WERI-Rb-1 (cell line): ENCODE measurements around the gene MYB.

Experiments
- DNase-seq: peaks from one replicate; pipeline ENCODE4 v3.0.0-alpha.2; 2020
- H3K27ac ChIP-seq: fragments of 250-450 bp; sonication (Bioruptor Pico); 2 replicates; pipeline ENCODE4 v1.5.1; 2020; ENCODE audit warnings: mild to moderate bottlenecking, moderate library complexity
- H3K27me3 ChIP-seq: fragments of 250-450 bp; sonication (Bioruptor Pico); 2 replicates; pipeline ENCODE4 v1.5.1; 2021; ENCODE audit warnings: mild to moderate bottlenecking, low read depth, moderate library complexity; ENCODE audit not compliant: insufficient read depth, severe bottlenecking
- H3K36me3 ChIP-seq: fragments of 250-450 bp; sonication (Bioruptor Pico); 2 replicates; pipeline ENCODE4 v1.5.1; 2020; ENCODE audit warnings: mild to moderate bottlenecking, moderate library complexity
- H3K4me3 ChIP-seq: 2 replicates; pipeline ENCODE4 v1.5.1; 2011; ENCODE audit warnings: low read depth, mild to moderate bottlenecking, control low read depth, low read length
- H3K9me3 ChIP-seq: fragments of 250-450 bp; sonication (Bioruptor Pico); 2 replicates; pipeline ENCODE4 v1.5.1; 2021; ENCODE audit warnings: mild to moderate bottlenecking, moderate library complexity; ENCODE audit not compliant: severe bottlenecking
- TF ChIP-seq, protein P1 (sequence below): IDR thresholded peaks from 2 replicates; pipeline ENCODE4 v1.5.1; 2011; ENCODE audit warnings: low read depth, mild to moderate bottlenecking, control low read depth, inconsistent platforms, low read length

The MYB gene

DNA sequence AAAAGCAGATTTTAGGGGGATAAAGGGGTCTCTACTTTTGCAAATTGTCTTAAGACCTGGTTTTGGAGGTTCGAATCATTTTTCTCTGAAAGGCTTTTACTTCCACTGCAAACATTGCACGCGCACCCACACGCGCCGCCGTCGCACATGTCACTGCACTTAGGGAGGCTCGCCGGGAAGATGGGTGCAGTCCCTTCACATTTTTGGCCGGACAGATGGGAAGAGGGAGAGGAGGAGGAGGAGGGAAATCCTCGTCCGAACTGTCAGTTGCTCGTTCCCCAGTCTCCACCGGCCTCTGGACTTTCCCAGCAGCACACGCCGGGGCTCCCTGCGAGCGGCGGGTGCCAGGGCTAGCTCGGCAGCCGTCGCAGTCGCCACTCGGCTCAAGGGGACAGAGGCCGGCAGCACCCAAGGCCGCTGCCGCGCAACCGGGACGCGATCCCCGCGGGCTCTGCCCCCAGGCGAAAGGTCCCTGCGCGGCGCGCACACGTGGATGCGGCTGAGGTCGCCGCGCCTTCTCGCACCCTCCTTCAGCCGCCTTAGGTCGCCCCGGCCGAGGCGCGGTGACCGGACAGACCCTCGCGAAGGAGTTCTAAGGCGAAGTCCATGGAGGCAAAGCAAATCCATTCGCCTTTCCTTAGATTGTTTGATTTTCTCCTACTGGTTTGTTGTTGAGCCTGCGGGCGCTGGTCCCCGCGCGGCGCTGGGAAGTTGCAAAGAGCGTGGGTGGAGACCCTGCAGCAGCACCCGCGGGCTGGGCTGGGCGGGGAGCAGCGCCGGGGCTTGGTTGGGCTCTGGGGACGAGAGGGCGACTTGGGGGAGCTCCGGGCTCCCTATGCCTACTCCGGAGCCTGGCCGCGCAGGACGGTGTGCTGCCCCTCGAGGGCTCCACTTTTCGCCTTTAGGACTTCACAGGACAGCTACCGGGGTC, 1.2 kb downstream of the MYB start:
- Histone ChIP-seq H3K27ac (no peak overlapping the region), H3K36me3 (peaks cover 6% of the 10 kb centered on the region), H3K27me3 (no peaks in the 10 kb centered on the region), H3K9me3 (no peaks in the 10 kb centered on the region), H3K4me3 (peak overlapping the region; percentile 85)
- peak; percentile 25 for DNase-seq
- TF ChIP-seq, protein P1, sequence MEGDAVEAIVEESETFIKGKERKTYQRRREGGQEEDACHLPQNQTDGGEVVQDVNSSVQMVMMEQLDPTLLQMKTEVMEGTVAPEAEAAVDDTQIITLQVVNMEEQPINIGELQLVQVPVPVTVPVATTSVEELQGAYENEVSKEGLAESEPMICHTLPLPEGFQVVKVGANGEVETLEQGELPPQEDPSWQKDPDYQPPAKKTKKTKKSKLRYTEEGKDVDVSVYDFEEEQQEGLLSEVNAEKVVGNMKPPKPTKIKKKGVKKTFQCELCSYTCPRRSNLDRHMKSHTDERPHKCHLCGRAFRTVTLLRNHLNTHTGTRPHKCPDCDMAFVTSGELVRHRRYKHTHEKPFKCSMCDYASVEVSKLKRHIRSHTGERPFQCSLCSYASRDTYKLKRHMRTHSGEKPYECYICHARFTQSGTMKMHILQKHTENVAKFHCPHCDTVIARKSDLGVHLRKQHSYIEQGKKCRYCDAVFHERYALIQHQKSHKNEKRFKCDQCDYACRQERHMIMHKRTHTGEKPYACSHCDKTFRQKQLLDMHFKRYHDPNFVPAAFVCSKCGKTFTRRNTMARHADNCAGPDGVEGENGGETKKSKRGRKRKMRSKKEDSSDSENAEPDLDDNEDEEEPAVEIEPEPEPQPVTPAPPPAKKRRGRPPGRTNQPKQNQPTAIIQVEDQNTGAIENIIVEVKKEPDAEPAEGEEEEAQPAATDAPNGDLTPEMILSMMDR: no peak

DNA sequence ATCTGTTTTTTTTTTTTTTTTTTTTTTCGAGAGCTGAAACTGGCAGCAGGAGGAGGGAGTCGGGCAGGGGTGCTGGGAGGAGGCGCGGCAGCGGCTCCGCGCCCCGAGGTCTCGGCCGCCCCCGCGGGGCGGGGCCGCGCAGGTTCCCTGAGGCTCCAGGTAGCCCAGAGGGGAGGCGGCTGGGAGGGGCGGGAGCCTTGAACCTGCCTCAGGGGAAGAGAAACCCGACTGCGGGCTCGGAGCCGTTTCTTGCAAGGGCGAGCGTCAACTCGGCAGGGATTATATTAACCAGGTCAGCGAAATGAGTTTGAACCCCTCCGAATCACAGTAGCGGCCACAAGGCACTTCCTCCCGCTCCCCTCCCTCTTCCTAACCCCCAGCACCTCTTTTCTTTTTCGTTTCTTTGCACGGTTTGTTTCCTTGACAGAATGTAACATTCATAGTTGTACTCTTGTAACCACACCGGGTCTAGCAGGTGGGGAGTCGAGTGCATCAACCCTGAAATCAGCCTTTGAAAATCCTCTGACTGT, 2.0 kb downstream of the MYB start:
- H3K9me3 ChIP-seq: no peaks in the 10 kb centered on the region
- peaks cover 9% of the 10 kb centered on the region for H3K36me3 ChIP-seq
- no peak overlapping the region for H3K27ac ChIP-seq
- TF ChIP-seq, protein P1: no peak
- DNase-seq: peak; percentile 65
- H3K27me3 ChIP-seq: no peaks in the 10 kb centered on the region
- H3K4me3 ChIP-seq: peak overlapping the region; percentile 85

DNA sequence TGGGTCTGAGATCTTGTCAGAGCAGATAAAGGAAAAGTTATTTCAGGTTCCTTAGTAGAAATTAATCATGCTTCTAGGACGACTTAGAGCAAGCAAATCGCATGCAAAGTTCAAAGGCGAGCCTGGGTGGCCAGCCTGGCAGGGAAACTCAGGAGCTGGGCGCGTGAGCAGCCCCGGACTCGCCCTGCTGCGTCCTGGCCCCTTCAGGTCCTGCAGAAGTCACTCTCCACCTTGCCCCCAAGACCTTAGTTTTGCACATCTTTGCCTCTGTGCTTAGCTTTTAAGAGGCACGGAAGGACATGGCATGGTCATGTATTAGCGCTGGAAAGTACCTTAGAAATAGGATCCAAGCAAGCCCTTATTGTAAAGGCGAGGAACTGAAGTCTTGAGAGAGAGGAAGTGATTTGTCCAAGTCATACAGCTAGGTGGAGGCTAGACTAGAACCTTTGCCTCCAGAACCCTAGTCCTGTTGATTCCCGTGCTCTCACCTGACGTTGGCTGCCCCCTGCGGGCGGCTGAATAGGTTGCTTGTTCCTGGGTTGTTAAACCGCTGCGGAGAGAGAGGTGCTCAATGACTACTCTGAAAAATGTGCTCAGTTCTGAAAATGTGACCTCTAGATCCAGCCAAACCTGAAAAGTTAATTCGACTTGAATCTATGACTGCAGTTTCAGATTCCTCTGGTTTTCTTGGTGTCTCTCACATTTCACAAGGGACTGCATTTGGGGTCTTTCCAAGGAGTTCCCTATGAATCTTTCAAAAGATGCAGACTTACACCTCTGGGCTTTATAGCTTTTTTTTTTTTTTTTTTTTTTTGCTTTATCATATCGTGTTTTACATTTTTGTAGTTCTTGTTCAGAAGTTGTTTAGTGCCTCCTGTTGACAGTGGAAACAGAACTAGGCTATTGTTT, 2.7 kb downstream of the MYB start:
- no peak overlapping the region for H3K27ac ChIP-seq
- peaks cover 10% of the 10 kb centered on the region for H3K36me3 ChIP-seq
- no peaks in the 10 kb centered on the region for H3K9me3 ChIP-seq
- peak; percentile 67 for DNase-seq
- H3K27me3 ChIP-seq: no peaks in the 10 kb centered on the region
- H3K4me3 ChIP-seq: peak overlapping the region; percentile 85
- TF ChIP-seq, protein P1: peak; percentile 70

DNA sequence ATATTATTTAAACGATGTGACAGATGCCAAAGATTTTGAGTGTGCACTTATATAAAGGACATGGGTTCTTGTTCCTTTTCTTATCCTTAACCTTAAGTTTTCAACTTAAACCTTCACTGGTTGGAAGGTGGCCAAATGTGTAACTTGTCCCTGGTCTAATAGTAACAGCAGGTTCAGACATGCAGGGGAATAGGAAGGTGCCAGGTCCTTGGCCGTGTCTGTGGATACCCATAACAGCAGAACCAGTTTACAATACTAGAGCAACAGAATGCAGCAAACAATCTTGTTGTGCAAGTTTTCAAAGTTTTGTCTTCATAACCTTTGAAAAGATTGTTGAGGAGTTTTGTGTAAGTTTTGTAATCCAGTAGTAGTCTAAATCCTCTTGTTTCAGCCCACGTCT, 4.4 kb downstream of the MYB start:
- TF ChIP-seq, protein P1: no peak
- no peaks in the 10 kb centered on the region for H3K9me3 ChIP-seq
- no peaks in the 10 kb centered on the region for H3K27me3 ChIP-seq
- no peak overlapping the region for H3K4me3 ChIP-seq
- peaks cover 21% of the 10 kb centered on the region for H3K36me3 ChIP-seq
- DNase-seq: no peak
- no peak overlapping the region for H3K27ac ChIP-seq

DNA sequence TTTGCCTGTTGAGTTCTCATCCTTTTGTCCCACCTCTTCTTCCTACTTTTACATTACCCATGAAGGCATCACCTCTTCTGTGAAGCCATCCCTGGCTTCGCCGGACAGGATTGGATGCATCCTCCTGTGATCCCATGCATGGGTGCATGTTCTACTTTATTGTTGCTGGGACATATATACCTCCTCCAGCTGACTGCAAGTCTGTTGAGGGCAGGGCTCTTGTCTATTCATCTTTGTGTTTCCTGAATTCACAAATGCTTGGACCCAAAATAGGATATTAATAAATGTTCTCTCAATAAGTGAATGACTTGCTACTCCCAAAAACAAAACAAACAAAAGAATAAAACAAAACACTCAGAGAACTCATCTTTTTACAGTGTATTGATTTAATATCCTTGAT, 5.1 kb downstream of the MYB start:
- no peak overlapping the region for H3K27ac ChIP-seq
- H3K27me3 ChIP-seq: no peaks in the 10 kb centered on the region
- DNase-seq: no peak
- no peaks in the 10 kb centered on the region for H3K9me3 ChIP-seq
- TF ChIP-seq, protein P1: no peak
- peaks cover 27% of the 10 kb centered on the region for H3K36me3 ChIP-seq
- no peak overlapping the region for H3K4me3 ChIP-seq
